H1 (cell line): ENCODE results near the gene INPP5K. TPM values are rescaled to one million over a fixed set of nuclear protein-coding genes. Genes with fewer than 3 reads are reported as not detected.

Experiments
- CHD7 ChIP-seq: fragments of 300-600 bp; sonication (generic); IDR thresholded peaks from 2 replicates; pipeline ENCODE4 v1.7.1; 2012; ENCODE audit warnings: low read length, moderate library complexity, mild to moderate bottlenecking, inconsistent platforms; ENCODE audit not compliant: insufficient replicate concordance
- HDAC6 ChIP-seq: IDR thresholded peaks from one replicate; pipeline ENCODE4 v1.7.1; 2012; ENCODE audit warnings: low read depth, mild to moderate bottlenecking, inconsistent platforms, low read length, moderate library complexity
- TBP ChIP-seq: IDR thresholded peaks from 2 replicates; pipeline ENCODE4 v1.6.1; 2011; ENCODE audit warnings: low read depth, low read length, improper control_type of control experiment
- ZNF274 ChIP-seq: IDR thresholded peaks from 2 replicates; pipeline ENCODE4 v1.7.0; 2012; ENCODE audit warnings: low read length, borderline replicate concordance; ENCODE audit errors: extremely low read depth
- polyA plus RNA-seq, 7 experiments: library from polyadenylated mRNA; depleted of rRNA in 3 of 7; stranded (reverse) in 5 of 7; unstranded in 2 of 7; fragments of >200 nt in 5 of 7; fragments of 200-250 nt in 2 of 7; gene quantifications; 1 replicate in 5 of 7; 2 replicates in 1 of 7; 4 replicates in 1 of 7; pipeline versions ENCODE4 v1.2.1 to v1.2.3, GENCODE V29; 2011 to 2013; ENCODE audit warnings: missing spikeins in 2 of 7, mixed read lengths in 2 of 7
- total RNA-seq: library from RNA; stranded (reverse); fragmentation: NEBNext Ultra II Directional; extraction: Animal tissue kit (Norgen Biotek cat#: 25700); gene quantifications from 2 replicates; pipeline ENCODE4 v1.2.1, GENCODE V29; 2021

The INPP5K gene
- total and polyA plus RNA-seq, 2 of the 8 experiments (the other 6 are each of a cell fraction or from before 2014, with no cell fraction given): 21.0 to 24.1 TPM

DNA sequence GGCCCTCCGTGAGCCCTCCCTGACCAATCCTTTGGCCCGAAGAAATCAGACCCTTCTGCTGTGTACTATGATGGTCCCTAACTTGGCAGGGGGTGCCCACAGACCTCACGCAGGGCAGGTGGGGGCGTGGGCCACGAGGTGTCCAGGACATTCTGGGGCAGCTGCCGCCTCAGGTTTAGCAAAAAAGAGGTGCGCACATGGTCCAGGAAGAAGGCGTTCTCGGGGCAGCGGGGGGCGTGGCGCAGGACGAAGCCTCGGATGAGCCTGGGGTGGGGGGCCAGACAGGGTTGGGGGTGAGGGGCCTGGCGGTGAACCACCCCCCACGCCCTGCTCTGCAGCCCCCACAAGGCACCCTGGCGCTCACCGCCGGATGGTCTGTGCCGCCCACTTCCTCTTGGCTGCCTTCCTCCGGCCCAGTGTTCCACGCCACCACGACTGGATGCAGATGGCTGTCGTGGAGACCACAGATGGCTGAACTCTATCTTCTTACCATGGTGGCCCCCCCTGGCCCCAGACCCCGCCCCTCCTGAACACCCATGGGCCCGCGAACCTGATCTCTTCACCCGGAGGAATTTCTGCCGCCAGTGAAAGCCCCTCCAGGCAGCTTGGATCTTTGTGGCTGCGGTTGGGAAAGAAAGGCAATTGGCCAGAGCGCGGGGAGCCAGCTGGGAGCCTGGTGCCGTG lies 46.2 kb downstream of the INPP5K start (continued):
- no peak for TF ChIP-seq CHD7
- no peak for TF ChIP-seq HDAC6
- no peak for TF ChIP-seq TBP
- TF ChIP-seq ZNF274: no peak
